GM12878 (cell line): ENCODE results near the gene MAF. TPM values are rescaled to one million over a fixed set of nuclear protein-coding genes. Genes with fewer than 3 reads are reported as not detected.

ENCODE experiments used
- CHD2 ChIP-seq: IDR thresholded peaks from 2 replicates; pipeline ENCODE4 v1.6.1; 2011; ENCODE audit warnings: low read depth, low read length, improper control_type of control experiment, borderline replicate concordance
- IKZF2 ChIP-seq, 2 experiments: fragments of 450-650 bp; IDR thresholded peaks; 2 replicates each; pipeline ENCODE4 v1.6.1; 2017; ENCODE audit warnings: mild to moderate bottlenecking in 2 of 2, moderate library complexity in 2 of 2
- MLLT1 ChIP-seq: fragments of 450-650 bp; IDR thresholded peaks from 2 replicates; pipeline ENCODE4 v1.6.1; 2016; ENCODE audit warnings: mild to moderate bottlenecking
- RFX5 ChIP-seq: IDR thresholded peaks from 2 replicates; pipeline ENCODE4 v1.6.1; 2011; ENCODE audit warnings: low read depth, low read length, improper control_type of control experiment
- SREBF2 ChIP-seq: IDR thresholded peaks from 2 replicates; pipeline ENCODE4 v1.6.1; 2012; ENCODE audit warnings: mild to moderate bottlenecking, low read length
- ZNF274 ChIP-seq: IDR thresholded peaks from one replicate; pipeline ENCODE4 v1.8.0; 2011; ENCODE audit not compliant: insufficient read length, insufficient read depth
- polyA plus RNA-seq, 11 experiments: library from polyadenylated mRNA; depleted of rRNA in 4 of 11; unstranded in 6 of 11; stranded (reverse) in 5 of 11; fragments of >200 nt; fragmentation: Nextera tagmentation in 4 of 11; fragmentation: Illumina TruSeq in 1 of 11; extraction: Ambion mirVana in 4 of 11; extraction: Trizol in 1 of 11; gene quantifications; 1 replicate in 1 of 11; 2 replicates in 10 of 11; pipeline versions ENCODE4 v1.2.1 to v1.2.3, GENCODE V29; 2011 to 2016; ENCODE audit warnings: inconsistent platforms in 2 of 11, missing spikeins in 2 of 11, low read depth in 1 of 11
- total RNA-seq, 4 experiments: library from RNA; depleted of rRNA in 3 of 4; stranded (reverse); fragments of >200 nt in 3 of 4; fragmentation: Illumina TruSeq in 1 of 4; extraction: Trizol in 1 of 4; gene quantifications; 2 replicates each; pipeline versions ENCODE4 v1.2.1 to v1.2.3, GENCODE V29; 2013 to 2021
- TF ChIP-seq, protein P1 (sequence below): fragments of 450-650 bp; formaldehyde crosslinking; IDR thresholded peaks from 2 replicates; pipeline ENCODE4 v1.4.0; 2020; ENCODE audit warnings: mild to moderate bottlenecking, moderate library complexity

Gene MAF
- total and polyA plus RNA-seq, 10 of the 15 experiments (the other 5 are each of a cell fraction or from before 2014, with no cell fraction given) = 0.03 to 0.13 TPM; not detected in 8

DNA sequence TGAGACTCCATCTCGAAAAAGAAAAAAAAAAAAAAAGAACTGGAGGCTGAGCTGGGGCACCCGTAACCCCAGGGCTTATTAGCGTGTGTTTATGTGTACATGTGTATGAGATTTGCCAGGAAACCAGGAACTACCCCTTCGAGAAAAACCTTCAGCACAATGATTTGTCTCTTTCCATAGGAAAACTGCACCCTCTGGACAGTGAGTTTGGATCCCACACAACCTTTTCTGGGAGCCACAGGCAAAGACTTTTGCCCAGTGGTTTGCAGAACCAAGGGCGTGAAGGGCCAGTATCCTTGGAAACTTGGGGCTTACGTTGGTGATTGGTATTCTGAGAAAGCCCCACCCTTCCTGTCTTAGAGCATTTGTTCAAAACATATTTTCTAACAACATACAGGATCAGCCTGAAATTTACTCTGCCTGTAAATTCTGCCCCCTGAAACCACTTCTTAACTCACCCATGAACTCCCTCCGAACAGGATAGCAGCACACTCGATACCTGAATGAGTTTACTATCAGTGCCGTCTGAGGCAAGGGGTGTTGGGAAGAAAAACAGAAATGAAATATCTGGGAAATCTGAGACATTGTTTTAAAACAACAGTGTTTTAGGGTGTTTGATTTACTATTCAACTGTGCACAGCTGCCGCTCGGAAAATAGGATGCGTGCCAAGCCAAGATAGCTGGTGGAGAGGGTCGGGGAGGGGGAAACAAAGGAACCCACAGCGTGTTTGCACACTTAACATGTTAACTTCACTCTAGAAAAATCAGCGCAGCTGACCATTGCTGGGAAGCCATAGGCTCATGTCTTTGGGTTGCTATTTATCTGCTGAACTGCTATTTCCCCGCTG lies 40.2 kb upstream of the MAF start (continued):
- TF ChIP-seq IKZF2 (IDR thresholded peaks at IDR 0.05) (no peak), RFX5 (no peak), ZNF274 (no peak), SREBF2 (no peak), MLLT1 (no peak), CHD2 (no peak)
- TF ChIP-seq, protein P1, sequence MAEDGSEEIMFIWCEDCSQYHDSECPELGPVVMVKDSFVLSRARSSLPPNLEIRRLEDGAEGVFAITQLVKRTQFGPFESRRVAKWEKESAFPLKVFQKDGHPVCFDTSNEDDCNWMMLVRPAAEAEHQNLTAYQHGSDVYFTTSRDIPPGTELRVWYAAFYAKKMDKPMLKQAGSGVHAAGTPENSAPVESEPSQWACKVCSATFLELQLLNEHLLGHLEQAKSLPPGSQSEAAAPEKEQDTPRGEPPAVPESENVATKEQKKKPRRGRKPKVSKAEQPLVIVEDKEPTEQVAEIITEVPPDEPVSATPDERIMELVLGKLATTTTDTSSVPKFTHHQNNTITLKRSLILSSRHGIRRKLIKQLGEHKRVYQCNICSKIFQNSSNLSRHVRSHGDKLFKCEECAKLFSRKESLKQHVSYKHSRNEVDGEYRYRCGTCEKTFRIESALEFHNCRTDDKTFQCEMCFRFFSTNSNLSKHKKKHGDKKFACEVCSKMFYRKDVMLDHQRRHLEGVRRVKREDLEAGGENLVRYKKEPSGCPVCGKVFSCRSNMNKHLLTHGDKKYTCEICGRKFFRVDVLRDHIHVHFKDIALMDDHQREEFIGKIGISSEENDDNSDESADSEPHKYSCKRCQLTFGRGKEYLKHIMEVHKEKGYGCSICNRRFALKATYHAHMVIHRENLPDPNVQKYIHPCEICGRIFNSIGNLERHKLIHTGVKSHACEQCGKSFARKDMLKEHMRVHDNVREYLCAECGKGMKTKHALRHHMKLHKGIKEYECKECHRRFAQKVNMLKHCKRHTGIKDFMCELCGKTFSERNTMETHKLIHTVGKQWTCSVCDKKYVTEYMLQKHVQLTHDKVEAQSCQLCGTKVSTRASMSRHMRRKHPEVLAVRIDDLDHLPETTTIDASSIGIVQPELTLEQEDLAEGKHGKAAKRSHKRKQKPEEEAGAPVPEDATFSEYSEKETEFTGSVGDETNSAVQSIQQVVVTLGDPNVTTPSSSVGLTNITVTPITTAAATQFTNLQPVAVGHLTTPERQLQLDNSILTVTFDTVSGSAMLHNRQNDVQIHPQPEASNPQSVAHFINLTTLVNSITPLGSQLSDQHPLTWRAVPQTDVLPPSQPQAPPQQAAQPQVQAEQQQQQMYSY (CRISPR knock-in tag) = no peak
